Endodermal cell (in vitro differentiated cells): ENCODE measurements around the gene LPA. TPM values are rescaled to one million over a fixed set of nuclear protein-coding genes. Genes with fewer than 3 reads are reported as not detected.
"Not testable (repeated sequence)": the region's sequence is repeated elsewhere in the genome, so short reads cannot be mapped to it uniquely, and the experiment has no call there.

Experiments
- DNase-seq: peaks from one replicate; pipeline ENCODE4 v3.0.0-alpha.2; 2017
- H3K27ac ChIP-seq: 2 replicates; pipeline ENCODE4 v1.5.1; 2013; ENCODE audit warnings: mild to moderate bottlenecking, low read depth, low read length, moderate library complexity
- H3K27me3 ChIP-seq: 2 replicates; pipeline ENCODE4 v1.6.1; 2013; ENCODE audit warnings: mild to moderate bottlenecking, low read length, moderate library complexity; ENCODE audit not compliant: insufficient read depth, control insufficient read depth, poor library complexity, severe bottlenecking
- H3K36me3 ChIP-seq: 2 replicates; pipeline ENCODE4 v1.7.0; 2013; ENCODE audit warnings: mild to moderate bottlenecking, low read length, moderate library complexity; ENCODE audit not compliant: control insufficient read depth, insufficient read depth
- H3K4me1 ChIP-seq: one replicate; pipeline ENCODE4 v1.7.0; 2013; ENCODE audit warnings: low read length; ENCODE audit not compliant: control insufficient read depth, insufficient read depth
- H3K4me3 ChIP-seq: 2 replicates; pipeline ENCODE4 v1.5.1; 2013; ENCODE audit warnings: mild to moderate bottlenecking, low read length, moderate library complexity
- H3K9ac ChIP-seq: 2 replicates; pipeline ENCODE4 v1.6.1; 2013; ENCODE audit warnings: mild to moderate bottlenecking, low read length, moderate library complexity; ENCODE audit not compliant: poor library complexity, severe bottlenecking; ENCODE audit errors: extremely low read depth
- H3K9me3 ChIP-seq: 2 replicates; pipeline ENCODE4 v1.6.1; 2013; ENCODE audit warnings: mild to moderate bottlenecking, low read length, moderate library complexity; ENCODE audit not compliant: control insufficient read depth
- H3K27ac Mint-ChIP-seq: 2 replicates; pipeline ENCODE4 v1.8.0; 2020; ENCODE audit warnings: mixed read lengths
- H3K27me3 Mint-ChIP-seq: 2 replicates; pipeline ENCODE4 v1.8.0; 2021; ENCODE audit warnings: mild to moderate bottlenecking, mixed read lengths; ENCODE audit not compliant: insufficient read depth
- H3K36me3 Mint-ChIP-seq: 2 replicates; pipeline ENCODE4 v1.8.0; 2020; ENCODE audit warnings: low read depth, mixed read lengths
- H3K4me1 Mint-ChIP-seq: 2 replicates; pipeline ENCODE4 v1.8.0; 2020; ENCODE audit warnings: mixed read lengths
- H3K4me3 Mint-ChIP-seq: 2 replicates; pipeline ENCODE4 v1.8.0; 2020; ENCODE audit warnings: mild to moderate bottlenecking, moderate library complexity, mixed read lengths
- H3K9me3 Mint-ChIP-seq: 2 replicates; pipeline ENCODE4 v1.8.0; 2020; ENCODE audit warnings: mild to moderate bottlenecking, mixed read lengths
- WGBS, 2 experiments: methylation state at CpG; one replicate each; pipeline versions ENCODE4 v1.1.5 to v1.1.7; 2013; ENCODE audit warnings: missing lambda C conversion rate in 2 of 2, mixed read lengths in 1 of 2; ENCODE audit not compliant: insufficient coverage in 1 of 2, insufficient read length in 1 of 2; 5-methylcytosine and 5-hydroxymethylcytosine counted together
- total RNA-seq, 2 donors: library from RNA; stranded (reverse); fragmentation: NEBNext Ultra II Directional in 1 of 2; extraction: Animal tissue kit (Norgen Biotek cat#: 25700) in 1 of 2; gene quantifications; 2 replicates in 1 of 2; 3 replicates in 1 of 2; pipeline ENCODE4 v1.2.1, GENCODE V29; 2021
- TF ChIP-seq, protein P1 (sequence below): fragments of 200-600 bp; sonication (generic); conservative IDR thresholded peaks from 2 replicates; pipeline ENCODE4 v1.5.0; 2021; ENCODE audit warnings: antibody characterized with exemption, mild to moderate bottlenecking

Gene LPA
- total RNA-seq, 2 donors from 2014 or later = 0.46 to 3.6 TPM

DNA sequence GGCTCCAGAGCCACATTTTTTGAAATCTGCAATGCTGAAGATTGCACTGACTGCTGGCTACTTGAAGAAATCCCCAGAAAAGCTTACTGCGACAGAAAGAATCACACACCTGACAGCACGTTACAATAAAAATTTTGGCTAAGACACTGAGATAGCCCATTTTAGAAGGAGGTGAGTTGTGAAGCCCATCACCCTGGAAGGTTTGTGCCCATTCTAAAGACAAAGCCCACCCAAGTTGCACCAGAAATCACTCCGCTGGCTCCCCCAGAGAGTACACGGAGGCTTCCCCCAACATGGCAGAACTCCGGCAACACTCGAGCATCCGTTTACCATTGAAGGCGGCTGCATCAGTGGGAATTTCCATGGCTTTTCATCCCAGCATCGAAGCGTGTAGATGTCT is 29.4 kb downstream of the LPA start:
- Histone ChIP-seq H3K4me3 (no peak overlapping the region), H3K9me3 (peaks cover 6% of the 10 kb centered on the region), H3K4me1 (no peaks in the 10 kb centered on the region), H3K27ac (no peak overlapping the region), H3K36me3 (no peaks in the 10 kb centered on the region), H3K27me3 (no peaks in the 10 kb centered on the region), H3K9ac (no peak overlapping the region)
- TF ChIP-seq, protein P1, sequence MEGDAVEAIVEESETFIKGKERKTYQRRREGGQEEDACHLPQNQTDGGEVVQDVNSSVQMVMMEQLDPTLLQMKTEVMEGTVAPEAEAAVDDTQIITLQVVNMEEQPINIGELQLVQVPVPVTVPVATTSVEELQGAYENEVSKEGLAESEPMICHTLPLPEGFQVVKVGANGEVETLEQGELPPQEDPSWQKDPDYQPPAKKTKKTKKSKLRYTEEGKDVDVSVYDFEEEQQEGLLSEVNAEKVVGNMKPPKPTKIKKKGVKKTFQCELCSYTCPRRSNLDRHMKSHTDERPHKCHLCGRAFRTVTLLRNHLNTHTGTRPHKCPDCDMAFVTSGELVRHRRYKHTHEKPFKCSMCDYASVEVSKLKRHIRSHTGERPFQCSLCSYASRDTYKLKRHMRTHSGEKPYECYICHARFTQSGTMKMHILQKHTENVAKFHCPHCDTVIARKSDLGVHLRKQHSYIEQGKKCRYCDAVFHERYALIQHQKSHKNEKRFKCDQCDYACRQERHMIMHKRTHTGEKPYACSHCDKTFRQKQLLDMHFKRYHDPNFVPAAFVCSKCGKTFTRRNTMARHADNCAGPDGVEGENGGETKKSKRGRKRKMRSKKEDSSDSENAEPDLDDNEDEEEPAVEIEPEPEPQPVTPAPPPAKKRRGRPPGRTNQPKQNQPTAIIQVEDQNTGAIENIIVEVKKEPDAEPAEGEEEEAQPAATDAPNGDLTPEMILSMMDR = no peak
- 89 to 92% methylated on average over 7 to 8 of the region's 10 CpGs for WGBS, 2 experiments
- Mint-ChIP-seq H3K27me3 (no peaks in the 10 kb centered on the region), H3K4me1 (no peaks in the 10 kb centered on the region), H3K4me3 (no peak overlapping the region), H3K27ac (no peak overlapping the region), H3K36me3 (no peaks in the 10 kb centered on the region), H3K9me3 (no peaks in the 10 kb centered on the region)
- DNase-seq = no peak

DNA sequence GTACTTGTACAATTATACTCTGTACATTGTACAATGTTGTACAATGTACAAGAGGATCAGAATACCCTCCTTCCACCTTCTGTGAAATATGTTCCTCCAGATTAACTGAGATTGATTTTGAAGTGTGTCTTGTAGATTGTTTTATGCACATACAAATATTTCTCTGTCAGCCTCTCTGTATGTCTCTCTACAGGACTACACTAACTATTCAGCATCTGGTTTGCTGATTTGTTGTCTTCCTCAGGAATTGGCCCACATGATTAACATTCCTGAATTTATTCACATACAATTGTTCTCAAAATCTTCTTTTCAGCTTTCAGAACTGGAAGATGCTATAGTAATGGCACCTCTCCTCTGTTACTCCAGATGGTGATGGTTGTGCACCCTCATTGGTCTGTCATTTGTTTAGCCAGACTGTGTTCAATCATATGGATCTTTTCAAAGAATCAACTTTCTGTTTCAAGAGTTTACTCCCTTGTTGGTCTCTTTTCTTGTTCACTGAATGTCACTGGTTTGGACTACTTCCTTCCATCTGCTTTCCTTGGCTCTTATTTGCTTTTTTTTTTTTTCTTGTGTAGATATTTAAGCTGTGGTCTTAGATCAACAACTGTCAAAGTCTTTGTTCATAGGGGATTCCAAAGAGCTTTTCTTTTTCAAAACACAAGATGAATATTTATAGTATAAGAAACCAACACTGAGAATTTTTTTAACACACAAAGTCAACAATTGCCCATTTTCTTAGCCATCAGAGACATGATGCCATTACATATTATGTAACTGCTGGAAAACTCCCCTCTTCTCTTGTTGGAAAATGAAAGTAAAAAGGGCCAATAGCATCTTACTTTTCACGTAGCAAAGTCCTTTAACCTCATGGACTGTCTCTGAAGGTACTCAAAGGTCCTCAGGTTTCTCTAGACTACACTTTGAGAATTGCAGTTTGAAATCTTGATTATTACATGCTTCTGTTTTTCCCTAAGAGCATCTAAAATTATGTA is 67.9 kb downstream of the LPA start:
- no peak for DNase-seq
- H3K36me3 Mint-ChIP-seq = no peaks in the 10 kb centered on the region
- 43 to 50% methylated on average over 1 of the region's 1 CpG for WGBS, 2 experiments
- TF ChIP-seq, protein P1 = no peak
- H3K27ac Mint-ChIP-seq = no peak overlapping the region
- no peak overlapping the region for H3K9ac ChIP-seq
- H3K4me3 Mint-ChIP-seq = no peak overlapping the region
- H3K27me3 ChIP-seq = no peaks in the 10 kb centered on the region
- H3K4me3 ChIP-seq = no peak overlapping the region
- H3K4me1 ChIP-seq = no peaks in the 10 kb centered on the region
- H3K27ac ChIP-seq = no peak overlapping the region
- H3K36me3 ChIP-seq = no peaks in the 10 kb centered on the region
- peaks cover 81% of the 10 kb centered on the region for H3K9me3 Mint-ChIP-seq
- H3K27me3 Mint-ChIP-seq = peaks cover 2% of the 10 kb centered on the region
- H3K9me3 ChIP-seq = peaks cover 12% of the 10 kb centered on the region
- no peaks in the 10 kb centered on the region for H3K4me1 Mint-ChIP-seq

DNA sequence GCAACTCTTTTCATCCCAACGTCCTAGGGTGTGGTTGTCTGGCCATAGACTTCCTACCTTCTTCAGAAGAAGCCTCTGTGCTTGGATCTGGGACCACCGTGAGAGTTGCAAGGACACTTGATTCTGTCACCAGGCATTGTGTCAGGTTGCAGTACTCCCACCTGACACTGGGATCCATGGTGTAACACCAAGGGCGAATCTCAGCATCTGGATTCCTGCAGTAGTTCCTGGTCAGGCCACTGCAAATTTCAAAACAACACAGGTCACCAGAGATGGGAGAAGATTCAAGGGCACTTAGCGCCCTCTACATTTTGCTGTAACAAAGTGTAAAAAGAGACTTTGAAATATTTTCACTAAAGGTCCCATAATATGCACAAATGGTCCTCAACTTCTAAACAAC is 68.8 kb downstream of the LPA start:
- H3K36me3 Mint-ChIP-seq, H3K4me3 Mint-ChIP-seq, H3K4me1 ChIP-seq, H3K9ac ChIP-seq, H3K27me3 ChIP-seq, H3K27ac Mint-ChIP-seq, H3K4me1 Mint-ChIP-seq, H3K36me3 ChIP-seq, DNase-seq, H3K27ac ChIP-seq, H3K4me3 ChIP-seq, H3K27me3 Mint-ChIP-seq: not testable (repeated sequence)
- WGBS, 2 experiments = 33 to 42% methylated on average over 2 to 4 of the region's 4 CpGs
- H3K9me3 ChIP-seq = peaks cover 12% of the 10 kb centered on the region
- H3K9me3 Mint-ChIP-seq = peaks cover 83% of the 10 kb centered on the region
- TF ChIP-seq, protein P1 = peak; percentile 26
